GM19351 (cell line): ENCODE data around the gene ACAP1.

ENCODE experiments used
- ATAC-seq: cut with Tn5 transposase; IDR thresholded peaks from one replicate; pipeline ENCODE4 v1.9.1; 2021; ENCODE audit warnings: mild to moderate bottlenecking, moderate library complexity; ENCODE audit not compliant: unreplicated experiment

ACAP1 gene

GRCh38 chr17:7384489-7385081 is 48.3 kb downstream of the ACAP1 start:
- ATAC-seq: no peak

- no peak for ATAC-seq
Measured at GRCh38 chr17:7388856-7389255, 52.5 kb downstream of the ACAP1 start.

- no peak for ATAC-seq
Measured at GRCh38 chr17:7389924-7390910, 53.9 kb downstream of the ACAP1 start.

- ATAC-seq: no peak
Measured at GRCh38 chr17:7391307-7391706, 55.0 kb downstream of the ACAP1 start.

- ATAC-seq: no peak
Measured at GRCh38 chr17:7392696-7393612, 56.6 kb downstream of the ACAP1 start.

- ATAC-seq: peak; percentile 52
Measured at GRCh38 chr17:7393613-7394451, 57.5 kb downstream of the ACAP1 start.

- peak; percentile 70 for ATAC-seq
Measured at GRCh38 chr17:7394452-7395191, 58.3 kb downstream of the ACAP1 start, which contains the start of gene PLSCR3. TSS of gene PLSCR3 (minus strand) at chr17:7394525. CDS start at chr17:7394110, 415 bp downstream.

GRCh38 chr17:7396147-7396546 is 59.8 kb downstream of the ACAP1 start:
- no peak for ATAC-seq

- no peak for ATAC-seq
Measured at GRCh38 chr17:7398612-7399011, 62.3 kb downstream of the ACAP1 start.
